ENCODE results near the gene PRRC2B.

- no peak for TF ChIP-seq CTCF (IDR thresholded peaks at IDR 0.05 in 8 of 11, conservative IDR thresholded peaks at IDR 0.05 in 3 of 11)
- no peak for TF ChIP-seq POLR2A (IDR thresholded peaks at IDR 0.05)
- no peak for TF ChIP-seq POLR2AphosphoS5 (IDR thresholded peaks at IDR 0.05)
Measured at GRCh38 chr9:131483319-131484050, 89.6 kb downstream of the PRRC2B start.

Measured in spleen (tissue), 7 donors.